ENCODE results near the gene CMIP.
"Not testable (repeated sequence)": the region's sequence is repeated elsewhere in the genome, so short reads cannot be mapped to it uniquely, and the experiment has no call there.

Gene CMIP

DNA sequence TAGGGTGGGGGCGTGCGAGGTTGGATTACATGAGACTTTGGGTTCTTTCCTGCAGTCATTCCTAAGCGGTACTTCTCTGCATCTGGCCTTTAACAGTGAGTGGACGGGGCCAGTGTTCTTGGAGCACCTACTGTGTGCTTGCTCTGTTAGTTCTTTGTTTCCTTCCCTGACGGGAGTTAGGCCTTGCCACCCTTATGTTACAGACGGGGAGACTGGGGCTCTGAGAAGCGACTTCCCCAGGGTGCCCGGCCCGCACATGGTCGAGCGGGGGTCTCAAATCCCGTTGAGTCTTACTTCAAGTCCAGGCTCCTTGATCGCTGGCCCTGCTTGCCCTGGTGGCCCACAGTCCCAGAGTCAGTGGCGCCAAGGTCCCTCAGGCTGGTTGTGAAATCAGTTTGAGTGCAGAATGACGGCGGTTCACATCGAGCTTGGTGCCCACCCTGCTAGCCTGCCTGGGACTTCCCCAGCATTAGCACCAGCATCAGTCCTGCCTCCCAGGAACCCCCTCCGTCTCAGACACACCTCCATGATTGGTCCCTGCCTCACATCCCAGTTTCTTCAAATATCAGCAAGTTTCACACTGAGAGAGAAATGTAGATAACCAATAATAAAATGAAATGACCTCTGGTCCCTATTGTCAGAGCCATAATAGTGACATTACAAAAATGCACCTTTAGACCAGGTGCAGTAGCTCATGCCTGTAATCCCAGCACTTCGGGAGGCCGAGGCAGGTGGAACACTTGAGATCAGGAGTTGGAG is 128.0 kb downstream of the CMIP start:
- DNase-seq, result no peak

DNA sequence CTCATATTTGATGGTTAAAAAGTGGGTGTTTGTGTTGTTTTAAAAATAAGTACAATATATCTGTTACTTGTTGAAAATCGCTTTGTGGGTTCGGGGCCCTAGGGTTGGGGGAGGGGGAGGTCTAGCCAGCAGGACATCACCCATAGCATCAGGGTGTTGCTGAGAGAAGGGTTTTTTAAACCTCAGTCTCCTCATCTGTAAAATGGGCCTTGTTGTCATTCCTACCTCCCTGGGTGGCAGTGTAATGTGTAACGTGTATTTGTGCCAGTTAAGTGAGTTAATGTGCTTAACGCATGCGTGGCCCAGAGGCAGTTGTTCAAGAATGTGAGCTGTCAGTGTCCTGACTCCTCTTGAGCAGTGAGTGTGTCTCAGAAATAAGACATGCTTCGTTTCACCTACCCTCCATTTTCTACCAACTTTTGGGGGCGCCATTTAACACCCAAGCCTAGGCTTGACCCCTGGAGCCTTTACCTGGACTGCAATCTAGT is 129.0 kb downstream of the CMIP start:
- no peak for DNase-seq

DNA sequence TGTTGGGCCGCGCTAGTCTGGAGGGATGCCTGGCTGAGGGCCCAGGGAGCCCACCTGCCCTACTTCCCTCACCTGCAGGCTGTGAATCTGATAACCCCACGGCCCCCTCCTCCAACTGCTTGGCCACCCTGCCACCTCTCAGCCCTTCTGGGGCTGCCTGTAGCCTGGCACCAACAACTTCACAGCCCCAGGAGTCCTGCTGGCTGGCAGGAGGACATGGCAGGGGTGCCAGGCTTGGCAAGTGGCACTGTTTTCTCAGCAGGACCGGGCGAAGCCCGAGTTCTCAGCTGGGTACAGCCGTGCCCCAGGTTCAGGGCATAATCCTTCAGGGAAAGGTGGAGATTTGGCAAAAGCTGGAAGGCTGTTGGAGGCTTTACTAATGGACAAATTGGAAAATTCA is 129.6 kb downstream of the CMIP start:
- no peak for DNase-seq

DNA sequence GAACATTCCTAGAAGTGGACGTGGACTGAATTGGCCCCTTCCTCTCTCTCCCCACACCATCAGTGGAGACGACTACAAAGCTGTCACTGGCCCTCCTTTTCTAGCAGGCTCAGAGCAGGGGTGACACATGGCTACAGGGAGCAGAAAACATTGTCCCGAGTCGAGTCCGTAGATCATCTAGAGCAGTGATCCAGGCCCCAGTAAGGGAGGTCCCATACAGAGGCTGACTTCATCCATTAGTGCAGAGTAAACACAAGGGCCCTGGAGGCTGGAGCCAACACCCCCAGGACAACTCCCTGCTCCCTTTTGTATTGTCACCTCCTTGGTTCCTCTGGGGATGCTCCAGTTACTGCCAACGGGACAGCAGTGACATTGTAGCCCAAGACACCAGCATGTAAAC is 130.7 kb downstream of the CMIP start:
- no peak for DNase-seq

DNA sequence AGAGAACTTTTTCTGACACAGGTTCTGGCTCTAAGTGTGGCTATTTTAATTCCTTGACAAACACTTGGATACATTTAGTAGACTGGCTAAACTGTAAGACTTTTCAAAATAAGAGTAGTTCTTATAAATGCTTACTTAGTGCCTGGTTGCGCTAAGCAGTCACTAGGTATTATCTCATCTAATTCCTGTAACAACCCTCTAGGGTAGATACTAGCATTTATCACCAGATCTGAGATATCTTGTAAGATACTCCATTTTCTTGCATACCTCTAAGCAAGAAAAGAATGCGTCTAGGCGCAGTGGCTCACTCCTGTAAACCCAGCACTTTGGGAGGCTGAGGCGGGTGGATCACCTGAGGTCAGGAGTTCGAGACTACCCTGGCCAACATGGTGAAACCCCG is 131.2 kb downstream of the CMIP start:
- DNase-seq, result no peak

DNA sequence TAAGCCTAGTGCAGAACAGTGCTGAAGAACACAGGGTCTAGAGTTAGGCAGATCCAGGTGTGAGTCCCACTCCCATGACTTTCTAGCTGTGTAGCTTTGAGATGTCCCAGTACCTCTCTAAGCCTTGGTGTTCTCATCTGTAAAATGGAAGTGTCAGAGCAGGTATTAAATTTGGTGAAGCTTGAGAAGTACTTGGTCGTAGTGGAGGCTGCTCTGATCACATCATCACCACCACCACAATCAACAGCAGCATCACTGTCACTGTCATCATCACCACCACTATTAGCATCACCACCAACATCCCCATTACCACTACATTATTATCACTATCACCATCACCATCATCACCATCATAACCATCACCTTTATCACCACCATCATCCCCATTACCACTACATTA is 132.1 kb downstream of the CMIP start:
- DNase-seq, result no peak

DNA sequence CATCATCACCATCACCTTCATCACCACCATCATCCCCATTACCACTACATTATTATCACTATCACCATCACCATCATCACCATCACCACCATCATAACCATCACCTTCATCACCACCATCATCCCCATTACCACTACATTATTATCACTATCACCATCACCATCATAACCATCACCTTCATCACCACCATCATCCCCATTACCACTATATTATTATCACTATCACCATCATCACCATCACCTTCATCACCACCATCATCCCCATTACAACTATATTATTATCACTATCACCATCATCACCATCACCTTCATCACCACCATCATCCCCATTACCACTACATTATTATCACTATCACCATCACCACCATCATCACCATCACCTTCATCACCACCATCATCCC is 132.7 kb downstream of the CMIP start:
- not testable (repeated sequence) for DNase-seq

DNA sequence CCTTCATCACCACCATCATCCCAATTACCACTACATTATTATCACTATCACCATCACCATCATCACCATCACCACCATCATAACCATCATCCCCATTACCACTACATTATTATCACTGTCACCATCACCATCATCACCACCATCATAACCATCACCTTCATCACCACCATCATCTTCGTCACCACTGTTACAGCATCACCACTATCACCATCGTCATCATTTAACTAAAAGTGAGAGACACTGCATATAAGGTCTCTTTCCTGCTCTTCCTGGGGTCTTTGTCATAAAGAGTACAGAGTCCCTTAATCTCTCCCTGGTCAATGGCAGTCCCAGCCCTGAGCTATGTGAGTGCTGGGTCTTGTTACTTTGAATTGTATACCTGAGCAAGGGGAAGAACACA is 133.5 kb downstream of the CMIP start:
- no peak for DNase-seq

DNA sequence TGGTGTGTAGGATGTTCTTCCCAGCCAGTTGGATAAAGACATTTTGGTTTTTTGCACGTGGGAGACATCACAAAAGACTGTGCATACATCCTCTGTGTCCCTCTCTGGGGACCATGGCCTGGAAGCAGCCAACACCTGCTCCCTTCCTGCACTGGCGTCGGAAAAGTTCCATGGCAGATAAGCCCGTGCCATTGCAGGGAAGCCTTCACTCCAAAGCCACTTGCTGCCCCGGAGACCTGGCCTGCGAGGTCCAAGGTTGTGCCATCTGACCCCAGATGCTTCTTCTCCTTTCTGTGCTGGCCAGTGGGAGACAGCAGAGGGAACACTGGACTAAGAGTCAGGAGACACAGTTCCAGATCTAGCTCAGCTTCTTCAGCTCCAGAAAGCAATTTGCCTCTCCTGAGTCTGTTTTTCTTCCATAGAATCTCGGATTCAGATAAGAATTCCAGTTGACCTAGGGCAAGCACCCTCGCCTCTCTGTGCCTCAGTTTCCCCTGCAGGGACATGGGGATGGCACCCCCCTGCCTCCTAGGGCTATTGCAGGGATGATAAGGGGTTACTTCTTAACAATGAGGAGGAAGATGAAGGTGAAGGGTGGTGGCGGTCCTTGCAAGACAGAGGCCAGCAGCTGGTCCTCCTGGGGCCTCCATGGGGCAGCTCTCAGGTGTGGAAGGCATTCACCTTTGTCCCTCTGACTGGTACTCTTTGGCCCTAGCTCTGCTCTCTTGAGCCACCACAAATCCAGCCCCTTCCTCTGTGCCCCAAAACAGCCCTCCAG is 134.2 kb downstream of the CMIP start:
- DNase-seq, result no peak

DNA sequence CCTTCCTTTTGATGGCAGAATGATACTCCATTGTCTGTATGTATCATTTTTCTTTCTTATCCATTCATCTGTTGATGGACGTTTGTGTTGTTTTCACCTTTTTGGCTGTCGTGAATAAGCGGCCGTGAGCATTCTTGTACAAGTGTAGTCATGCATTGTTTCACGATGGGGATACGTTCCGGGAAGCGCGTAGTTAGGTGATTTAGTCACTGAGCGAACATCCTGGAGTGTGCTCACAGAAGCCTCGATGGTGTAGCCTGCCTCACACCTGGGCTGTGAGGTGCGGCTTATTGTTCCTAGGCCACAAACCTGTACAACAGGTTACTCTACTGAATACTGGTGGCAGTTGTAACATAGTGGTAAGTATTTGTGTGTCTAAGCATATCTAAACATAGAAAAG is 136.5 kb downstream of the CMIP start:
- no peak for DNase-seq

DNA sequence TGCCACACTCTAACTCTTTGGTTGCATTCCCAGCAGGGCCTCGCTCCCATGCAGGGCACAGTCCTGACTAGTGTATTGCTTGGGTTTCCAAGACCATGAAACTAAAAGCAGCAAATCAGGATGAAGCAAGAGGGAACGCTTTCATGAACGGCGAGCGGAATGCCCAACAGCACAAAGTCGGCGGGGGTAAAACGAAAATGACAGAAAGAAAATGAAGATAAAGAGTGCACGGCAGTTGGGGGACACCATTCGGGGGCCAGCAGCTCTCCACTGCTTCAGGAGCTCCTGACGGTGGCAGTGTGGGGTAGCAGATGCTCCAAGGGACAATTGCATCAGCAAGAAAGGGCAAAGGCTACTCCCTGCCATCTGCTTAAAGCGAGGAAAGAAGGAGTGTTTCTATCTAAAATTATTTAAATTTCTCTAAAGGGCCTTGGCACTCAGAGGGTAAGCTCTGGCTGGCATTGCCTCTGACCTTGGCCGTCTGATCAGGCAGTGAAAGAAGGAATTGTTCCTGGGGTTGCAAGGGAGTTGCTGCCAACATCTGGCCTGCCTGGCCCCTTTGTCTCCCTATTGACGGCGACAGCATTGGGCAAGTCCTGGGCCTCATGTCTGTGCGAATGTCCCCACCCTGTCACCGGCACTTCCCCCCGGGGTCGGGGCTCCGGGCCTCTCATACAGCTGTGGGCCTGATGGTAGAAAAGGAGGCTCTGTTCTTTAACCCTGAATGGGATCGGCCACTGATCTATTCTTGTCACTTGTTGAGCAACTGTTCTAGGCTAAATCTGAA is 138.2 kb downstream of the CMIP start:
- no peak for DNase-seq

DNA sequence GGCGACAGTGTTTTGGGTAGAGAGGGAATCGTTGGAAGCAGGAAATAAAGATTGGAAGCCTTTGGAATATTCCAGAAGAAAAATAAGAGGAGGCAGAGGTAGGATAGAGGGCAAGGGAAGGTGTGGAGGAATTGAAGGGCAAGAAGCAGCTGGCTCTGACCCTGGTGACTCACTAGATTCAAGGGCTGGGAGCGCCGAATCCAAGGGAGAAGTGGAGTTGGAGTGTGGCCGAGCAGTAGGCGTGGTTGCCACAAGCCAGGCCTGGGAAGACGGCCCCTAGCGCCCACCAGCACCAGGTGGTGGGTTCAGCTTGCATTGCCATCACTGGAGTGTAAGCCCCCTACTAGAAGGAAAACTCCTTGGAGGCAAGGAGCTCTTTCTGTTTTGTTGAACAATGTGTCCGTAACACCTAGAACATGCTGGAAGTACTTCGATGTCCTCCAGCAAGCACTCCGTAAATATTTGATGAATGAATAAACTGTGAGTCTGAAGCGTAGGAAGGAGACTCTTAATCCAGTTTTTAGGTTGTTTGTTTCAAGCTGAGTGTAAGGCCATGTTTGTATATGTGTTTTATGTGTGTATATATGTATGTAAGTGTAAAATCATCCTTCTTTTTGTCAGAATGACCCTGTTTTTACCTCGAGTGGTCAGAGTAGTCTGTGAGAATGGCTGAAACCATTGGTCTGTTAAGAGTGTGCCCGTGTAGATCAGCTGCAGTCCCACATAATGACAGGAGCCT is 139.5 kb downstream of the CMIP start:
- DNase-seq, result no peak

DNA sequence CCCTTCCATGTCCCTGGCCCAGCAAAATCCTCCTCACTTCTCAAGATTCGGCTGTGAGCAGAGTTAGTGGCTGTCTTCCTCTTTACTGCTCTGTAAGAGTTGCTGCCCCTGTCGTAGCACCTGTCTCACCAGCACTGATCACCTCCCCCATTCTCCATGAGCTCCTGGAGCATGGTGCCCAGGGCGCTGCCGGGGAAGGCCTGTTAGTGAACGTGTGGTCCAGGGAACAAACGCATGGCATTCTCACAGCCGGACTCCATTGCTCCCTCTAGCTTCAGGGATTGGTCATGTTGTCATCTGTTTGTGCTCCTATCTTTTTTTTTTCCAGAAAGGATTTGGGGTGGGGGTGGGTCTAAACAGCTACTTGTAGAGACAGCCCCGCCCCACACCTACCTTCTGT is 141.2 kb downstream of the CMIP start:
- no peak for DNase-seq

DNA sequence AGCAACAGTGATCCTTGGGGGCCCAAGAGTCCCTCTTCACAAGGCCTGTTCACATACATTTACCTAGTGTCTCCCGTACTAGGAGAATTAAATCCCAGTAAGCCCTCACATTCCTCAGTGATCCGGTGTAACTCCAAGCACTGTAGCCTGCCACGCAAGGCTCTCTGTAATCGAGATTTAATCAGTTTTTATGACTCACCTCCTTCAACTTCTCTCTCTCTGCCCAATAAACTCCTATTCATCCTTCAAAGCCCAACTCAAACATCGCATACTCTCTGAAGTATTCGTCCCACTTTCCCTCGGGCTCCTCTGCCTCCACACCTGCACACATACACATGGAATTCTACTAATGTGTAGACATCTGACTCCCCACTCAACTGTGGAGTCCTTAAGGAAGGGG is 141.8 kb downstream of the CMIP start:
- DNase-seq, result no peak

DNA sequence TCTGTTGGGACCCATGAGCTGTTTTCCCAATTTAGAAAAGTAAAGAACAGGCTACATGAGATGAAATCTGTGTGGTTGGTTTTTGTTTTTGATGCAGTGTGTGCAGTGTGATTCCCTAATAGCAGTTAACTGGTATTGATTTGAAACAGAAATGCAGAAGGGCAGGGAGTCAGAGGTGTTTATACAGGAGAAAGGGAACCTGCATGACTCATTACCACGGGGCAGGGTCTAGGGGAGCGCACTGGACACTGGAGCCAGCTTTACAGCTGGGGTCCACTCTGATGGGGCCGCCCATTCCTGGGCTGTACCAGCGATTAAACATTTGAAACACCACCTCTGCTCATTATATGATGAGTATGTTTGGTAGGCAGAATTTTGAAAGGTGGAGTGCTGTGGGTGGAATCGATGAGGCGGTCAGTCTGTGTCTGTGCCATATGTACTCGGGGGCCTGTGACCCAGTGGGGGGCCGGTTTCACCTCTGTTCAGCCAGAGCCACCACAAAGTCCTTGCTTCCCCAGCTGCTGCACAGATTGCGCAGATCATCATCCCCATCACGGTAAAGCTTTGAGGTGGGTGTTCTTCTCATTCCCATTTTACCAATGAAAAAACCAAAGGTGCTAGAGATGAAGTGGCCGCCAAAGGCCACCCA is 142.5 kb downstream of the CMIP start:
- no peak for DNase-seq

DNA sequence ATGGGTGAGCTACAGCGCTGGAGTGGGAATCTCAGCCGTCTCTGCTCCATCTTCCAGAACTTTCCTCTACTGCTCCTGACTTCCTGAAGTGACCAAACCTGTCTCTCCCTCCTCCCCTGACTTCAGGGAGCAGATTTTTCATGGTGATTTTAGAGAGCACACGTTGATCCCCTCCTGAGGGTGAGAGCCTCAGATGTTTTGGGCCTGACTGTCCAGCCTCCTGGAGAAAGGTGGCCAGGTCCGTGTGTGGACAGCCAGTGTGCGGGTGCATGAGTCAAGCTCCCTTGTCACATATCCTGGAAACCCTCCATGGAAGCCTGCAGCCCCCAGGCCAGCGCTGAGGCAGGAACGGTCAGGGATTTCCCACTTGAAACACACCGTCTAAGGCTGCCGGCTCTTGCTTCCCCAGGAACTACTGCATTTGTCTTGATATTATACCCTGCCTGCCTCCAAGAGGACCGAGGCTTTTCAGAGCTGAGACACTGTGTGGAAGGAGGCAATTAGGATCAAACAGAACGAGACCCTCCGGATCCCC is 143.1 kb downstream of the CMIP start:
- no peak for DNase-seq

DNA sequence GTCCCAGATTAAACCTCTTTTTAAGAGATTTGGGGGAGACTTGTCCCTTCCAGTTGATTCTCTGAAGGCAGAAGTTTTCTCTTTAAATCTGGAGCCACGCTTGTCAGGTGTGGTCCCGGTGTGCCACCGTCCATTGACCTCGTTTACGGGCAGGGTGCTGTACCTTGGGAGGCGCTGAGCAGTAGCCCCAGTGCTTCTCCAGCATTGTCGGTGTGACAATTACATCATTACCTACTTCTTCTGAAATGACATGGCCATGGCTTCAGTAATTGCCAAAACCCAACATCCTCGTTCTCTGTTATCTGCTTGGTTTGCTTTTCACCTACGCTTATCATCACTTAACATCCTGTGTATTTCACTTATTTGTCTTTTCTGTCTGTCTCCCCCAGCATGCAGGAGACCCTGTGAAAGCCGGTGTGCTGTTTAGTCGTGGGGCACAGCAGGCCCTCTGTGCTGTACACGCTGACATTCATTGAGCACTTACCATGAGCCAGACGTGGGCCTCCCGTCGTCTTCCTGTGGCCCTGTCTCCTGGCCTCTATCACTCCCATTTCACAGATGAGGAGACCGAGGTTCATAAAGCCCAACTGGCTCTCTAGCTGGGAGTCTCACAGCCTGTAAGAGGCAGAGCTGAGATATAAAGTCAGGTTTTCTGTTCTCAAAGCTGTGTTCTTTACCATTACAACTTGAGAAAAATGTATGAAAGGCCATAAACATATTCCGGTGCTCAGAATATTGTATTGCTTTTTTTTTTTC is 143.9 kb downstream of the CMIP start:
- no peak for DNase-seq

DNA sequence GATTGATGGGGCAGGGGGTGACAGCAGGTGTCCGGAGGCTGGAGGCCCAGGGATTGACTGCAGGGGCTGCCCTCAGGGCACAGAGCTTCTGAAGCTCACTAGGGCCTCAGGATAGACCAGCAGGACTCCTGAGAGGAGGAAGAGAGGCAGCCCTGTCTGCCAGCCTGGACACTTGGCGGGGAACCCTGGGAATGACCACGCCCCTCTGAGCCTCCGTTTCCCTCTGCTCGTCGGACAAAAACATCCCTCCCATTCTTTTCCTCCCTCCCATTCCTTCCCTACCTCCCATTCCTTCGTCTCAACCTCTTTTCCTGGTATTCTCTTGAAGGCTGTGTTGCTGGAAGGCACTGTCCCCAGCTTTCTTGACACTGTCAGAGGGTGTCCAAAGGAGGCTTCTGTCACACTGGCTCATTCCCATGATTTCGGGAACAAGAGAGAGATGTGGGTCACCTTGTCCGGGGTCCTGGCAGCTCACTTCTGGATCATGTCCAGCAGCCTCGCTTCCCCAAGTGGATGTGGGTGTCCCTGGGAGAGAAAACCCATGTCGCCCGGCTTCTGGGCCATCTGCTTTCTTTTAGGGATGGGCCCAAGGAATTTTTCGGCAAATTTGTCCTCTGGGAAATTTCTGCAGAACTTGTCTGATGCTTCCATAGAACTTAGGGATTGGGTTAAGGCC is 145.5 kb downstream of the CMIP start:
- no peak for DNase-seq

DNA sequence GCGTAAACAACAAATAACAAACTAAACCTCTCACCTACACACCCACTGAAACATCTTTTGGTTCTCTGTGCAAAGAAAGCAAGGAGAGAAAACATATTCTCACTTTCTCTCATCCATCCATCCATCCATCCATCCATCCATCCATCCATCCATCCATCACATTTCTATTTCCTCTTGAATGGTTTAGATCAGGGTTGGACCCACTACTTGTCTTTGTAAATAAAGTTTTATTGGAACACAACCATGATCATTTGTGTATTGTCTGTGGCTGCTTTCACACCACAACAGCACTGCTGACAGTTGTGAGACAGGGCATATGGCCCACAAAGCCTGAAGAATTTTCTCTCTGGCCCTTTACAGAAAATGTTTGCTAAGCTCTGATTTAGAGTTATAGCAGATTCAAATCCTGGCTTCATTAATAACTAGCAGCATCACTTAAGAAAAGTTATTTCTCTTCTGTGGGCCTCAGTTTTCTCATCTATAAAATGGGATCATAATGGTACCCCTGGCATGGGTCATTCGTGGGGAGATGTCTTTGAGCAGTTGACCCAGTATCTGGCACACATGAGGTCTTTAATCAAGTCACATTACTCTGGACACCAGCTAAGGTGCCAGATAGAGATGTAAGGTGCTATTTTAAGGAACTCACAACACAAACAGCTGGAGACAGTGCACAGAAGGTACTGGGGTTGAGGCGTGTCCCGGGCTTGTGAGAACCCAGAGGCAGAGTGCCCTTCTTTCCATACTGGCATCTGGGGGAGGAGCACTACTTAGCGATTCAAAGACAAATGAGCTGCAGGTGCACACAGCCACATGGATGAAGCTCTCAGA is 146.3 kb downstream of the CMIP start:
- DNase-seq, result no peak

DNA sequence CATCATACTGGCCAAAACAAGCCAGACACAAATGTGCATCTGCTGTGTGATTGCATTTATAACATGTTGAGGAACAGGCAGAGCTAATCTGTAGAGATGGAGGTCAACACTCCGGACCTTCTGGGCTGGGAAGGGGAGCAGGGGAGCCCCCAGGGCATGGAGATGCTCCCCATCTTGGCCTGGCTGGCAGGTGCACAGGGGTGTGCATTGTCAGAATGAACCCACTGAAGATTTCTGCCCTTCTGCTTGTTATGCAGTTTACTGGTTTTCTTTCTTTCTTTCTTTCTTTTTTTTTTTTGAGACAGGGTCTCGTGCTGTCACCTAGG is 146.9 kb downstream of the CMIP start:
- no peak for DNase-seq

Measured in activated CD4-positive, CD25-positive, alpha-beta regulatory T cell treated with anti-CD3 and anti-CD28 coated beads, Interleukin-2, amount 50 U/mL, for 72 hours (primary cell).